AG04449 (cell line): ENCODE data around the gene ADAMTS15.

Experiments used
- CTCF ChIA-PET: fragments of 350-600 bp; formaldehyde crosslinking; extraction: SDS; loops from one replicate; lab custom pipeline; 2021; ENCODE audit warnings: antibody characterized with exemption; lab: Yijun Ruan, JAX
- POLR2A ChIA-PET: fragments of 400-600, 350-600 bp; formaldehyde crosslinking; extraction: SDS; loops from one replicate; lab custom pipeline; 2020; ENCODE audit warnings: antibody characterized with exemption, inconsistent platforms; lab: Yijun Ruan, JAX
- DNase-seq: peaks from one replicate; pipeline ENCODE4 v3.0.0-alpha.2; 2010; ENCODE audit warnings: low read depth, low spot score
- H3K4me3 ChIP-seq: 2 replicates; pipeline ENCODE4 v1.5.1; 2011; ENCODE audit warnings: low read depth, mild to moderate bottlenecking, control low read depth, low read length
- CTCF ChIP-seq: IDR thresholded peaks from one replicate; pipeline ENCODE4 v1.5.1; 2011; ENCODE audit warnings: mild to moderate bottlenecking, moderate library complexity, low read length, control low read depth, inconsistent platforms; ENCODE audit not compliant: insufficient read depth; ENCODE audit errors: missing control alignments

The ADAMTS15 gene

GRCh38 chr11:130511765-130512164 lies 63.3 kb downstream of the ADAMTS15 start:
- no peak for DNase-seq

GRCh38 chr11:130512662-130513061 lies 64.2 kb downstream of the ADAMTS15 start:
- no peak for DNase-seq
- POLR2A ChIA-PET, result no interaction called here
- no peak for TF ChIP-seq CTCF
- H3K4me3 ChIP-seq, result no peak overlapping the region
- CTCF ChIA-PET, result interaction anchor here (1.1 kb wide), 1 partner anchor 78 kb away, joined by 4 read pairs; no protein-coding TSS in a partner anchor

More at GRCh38 chr11:130511765-130512164, 63.3 kb downstream of the ADAMTS15 start:
- no peak overlapping the region for H3K4me3 ChIP-seq
- POLR2A ChIA-PET, result no interaction called here
- TF ChIP-seq CTCF, result no peak
- CTCF ChIA-PET, result interaction anchor here (2.9 kb wide), 1 partner anchor 350 kb away, joined by 11 read pairs; no protein-coding TSS in a partner anchor

- H3K4me3 ChIP-seq, result no peak overlapping the region
- no peak for DNase-seq
- ChIA-PET CTCF (interaction anchor here (1.1 kb wide), 1 partner anchor 79 kb away, joined by 4 read pairs; no protein-coding TSS in a partner anchor), POLR2A (no interaction called here)
- TF ChIP-seq CTCF, result no peak
These were observed 64.7 kb downstream of the ADAMTS15 start for GRCh38 chr11:130513132-130513531.

GRCh38 chr11:130514316-130514715 lies 65.9 kb downstream of the ADAMTS15 start:
- CTCF ChIA-PET, result interaction anchor here (0.9 to 1.4 kb wide), 2 partner anchors 11 to 347 kb away, joined by 3 read pairs; no protein-coding TSS in a partner anchor
- no peak overlapping the region for H3K4me3 ChIP-seq
- TF ChIP-seq CTCF, result no peak
- DNase-seq, result no peak
- POLR2A ChIA-PET, result no interaction called here

- no peak for DNase-seq
- CTCF ChIA-PET, result interaction anchor here (0.9 to 1.4 kb wide), 2 partner anchors 12 to 347 kb away, joined by 3 read pairs; no protein-coding TSS in a partner anchor
- no peak overlapping the region for H3K4me3 ChIP-seq
- no peak for TF ChIP-seq CTCF
- POLR2A ChIA-PET, result no interaction called here
These were observed 66.4 kb downstream of the ADAMTS15 start for GRCh38 chr11:130514851-130515250.

GRCh38 chr11:130515829-130516553 lies 67.5 kb downstream of the ADAMTS15 start:
- no peak for DNase-seq
- CTCF ChIA-PET, result no interaction called here
- H3K4me3 ChIP-seq, result no peak overlapping the region
- POLR2A ChIA-PET, result interaction anchor here (0.5 kb wide), 1 partner anchor 131 kb away, joined by 3 read pairs; no protein-coding TSS in a partner anchor
- no peak for TF ChIP-seq CTCF
